AG20443 (cell line): ENCODE results near the gene MYO1H.

Experiments
- DNase-seq: peaks from one replicate; pipeline ENCODE4 v3.0.0; 2012; ENCODE audit warnings: low spot score, mixed read lengths

Gene MYO1H

DNA sequence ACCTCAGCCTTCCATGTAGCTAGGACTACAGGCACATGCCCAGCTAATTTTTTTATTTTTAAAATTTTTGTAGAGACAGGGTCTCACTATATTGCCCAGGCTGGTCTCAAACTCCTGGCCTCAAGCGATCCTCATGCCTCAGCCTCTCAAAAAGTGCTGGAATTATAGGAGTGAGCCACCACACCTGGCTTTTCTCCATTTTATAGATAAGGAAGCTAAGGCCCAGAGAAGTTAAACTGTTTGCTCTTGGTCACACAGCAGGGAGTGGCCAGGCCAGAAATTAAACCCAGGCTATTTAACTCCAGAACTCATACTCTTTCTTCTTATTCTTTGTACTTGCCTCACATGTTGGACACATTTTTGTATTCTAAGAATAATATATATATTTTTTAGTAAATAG lies 146.2 kb downstream of the MYO1H start:
- no peak for DNase-seq

DNA sequence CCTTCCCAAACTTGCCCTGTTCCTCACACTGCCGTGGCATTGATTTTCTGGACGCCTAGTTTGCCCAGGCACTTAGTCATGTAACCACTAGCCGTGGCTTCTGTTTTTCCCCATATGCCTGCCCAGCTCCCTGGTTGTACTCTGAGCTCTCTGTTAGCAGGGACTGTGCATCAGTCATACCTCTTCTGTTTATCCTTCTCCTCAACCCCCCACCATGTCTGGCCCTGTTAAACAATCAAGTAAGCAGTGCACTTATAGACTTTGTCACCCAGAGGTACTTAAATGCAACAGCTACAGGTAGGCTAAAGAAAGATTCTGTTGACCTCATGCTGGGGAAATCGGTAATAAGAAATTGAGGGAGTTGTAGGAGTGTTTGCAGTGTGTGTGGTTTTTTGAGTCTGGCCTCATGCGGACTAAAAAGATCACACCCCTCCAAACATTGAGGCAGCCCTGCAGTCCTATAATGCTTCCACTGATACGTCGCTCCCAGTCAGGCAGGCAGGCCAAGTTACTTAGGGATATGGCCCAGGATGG lies 146.7 kb downstream of the MYO1H start:
- no peak for DNase-seq

DNA sequence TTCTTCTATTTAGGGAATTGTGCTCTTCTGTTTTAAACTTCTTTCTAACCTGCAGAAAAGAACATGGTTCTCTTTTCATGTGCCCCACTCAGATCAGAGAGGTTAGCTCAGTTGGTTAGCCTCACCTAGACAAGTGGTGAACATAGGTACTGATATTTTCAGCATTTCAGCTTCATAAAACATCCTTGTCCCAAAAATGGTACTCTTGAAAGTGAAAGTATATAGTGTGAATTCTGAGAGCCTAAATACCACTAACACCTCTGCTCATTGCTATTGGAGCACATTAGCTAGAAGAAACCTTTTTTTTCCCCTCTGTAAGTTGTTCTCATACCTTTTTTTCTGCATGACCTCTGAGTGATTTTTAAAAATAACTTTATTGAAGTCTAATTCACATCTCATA lies 147.3 kb downstream of the MYO1H start:
- DNase-seq, result no peak

DNA sequence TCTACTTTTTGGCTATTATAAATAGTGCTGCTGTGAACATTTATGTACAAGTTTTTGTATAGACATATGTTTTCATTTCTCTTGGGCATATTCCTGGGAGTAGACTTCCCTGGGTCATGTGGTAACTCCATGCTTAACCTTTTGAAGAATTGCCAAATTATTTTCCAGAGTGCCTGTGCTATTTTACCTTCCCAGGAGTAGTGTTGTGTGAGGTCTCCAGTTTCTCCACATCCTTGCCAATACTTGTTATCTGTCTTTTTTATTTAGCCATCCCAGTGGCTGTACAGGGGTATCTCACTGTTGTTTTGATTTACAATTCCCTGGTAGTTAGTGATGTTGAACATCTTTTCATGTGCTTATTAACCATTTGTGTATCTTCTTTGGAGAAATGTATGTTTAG lies 148.6 kb downstream of the MYO1H start:
- no peak for DNase-seq

DNA sequence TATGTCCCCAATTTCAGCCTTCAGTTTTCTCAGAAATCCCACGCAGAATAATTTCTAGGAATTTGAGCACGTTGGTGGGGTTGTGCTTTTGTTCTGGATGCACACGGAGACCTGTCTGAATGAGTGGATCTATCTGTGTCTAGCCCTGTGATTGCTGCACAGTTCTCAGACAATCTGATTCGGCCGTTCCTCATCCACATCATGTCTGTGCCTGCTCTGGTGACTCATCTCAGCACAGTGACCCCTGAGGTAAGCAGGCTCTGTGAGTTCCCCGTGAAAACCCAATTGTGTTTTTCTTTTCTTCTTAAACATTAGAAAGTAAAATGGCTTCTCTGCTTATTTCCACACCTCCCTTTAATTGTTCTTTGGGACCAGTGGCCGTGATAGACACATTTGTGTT lies 150.0 kb downstream of the MYO1H start:
- no peak for DNase-seq
